Transverse colon (tissue), 4 donors: ENCODE data around the gene PHYHIPL.

Experiments used
- EP300 ChIP-seq: sonication (generic); formaldehyde crosslinking; IDR thresholded peaks from one replicate; pipeline ENCODE4 v1.6.1; 2017; ENCODE audit warnings: antibody characterized with exemption, low read depth
- POLR2A ChIP-seq: fragments of 450-650 bp; IDR thresholded peaks from one replicate; pipeline ENCODE4 v1.6.1; 2016; ENCODE audit warnings: antibody characterized with exemption, mild to moderate bottlenecking, moderate library complexity
- POLR2AphosphoS5 ChIP-seq, 3 donors: sonication (generic); formaldehyde crosslinking; IDR thresholded peaks; one replicate each; pipeline ENCODE4 v1.6.1; 2016; ENCODE audit warnings: antibody characterized with exemption in 3 of 3
- TF ChIP-seq, protein P1 (sequence below), 5 experiments: fragments of 200-600 bp in 3 of 5; fragments of 450-650 bp in 2 of 5; sonication (generic) in 3 of 5; IDR thresholded peaks; 1 replicate in 2 of 5; 2 replicates in 3 of 5; pipeline ENCODE4 v1.5.1; 2016 to 2017; ENCODE audit warnings: antibody characterized with exemption in 5 of 5, inconsistent platforms in 3 of 5, mild to moderate bottlenecking in 2 of 5, moderate library complexity in 1 of 5

DNA sequence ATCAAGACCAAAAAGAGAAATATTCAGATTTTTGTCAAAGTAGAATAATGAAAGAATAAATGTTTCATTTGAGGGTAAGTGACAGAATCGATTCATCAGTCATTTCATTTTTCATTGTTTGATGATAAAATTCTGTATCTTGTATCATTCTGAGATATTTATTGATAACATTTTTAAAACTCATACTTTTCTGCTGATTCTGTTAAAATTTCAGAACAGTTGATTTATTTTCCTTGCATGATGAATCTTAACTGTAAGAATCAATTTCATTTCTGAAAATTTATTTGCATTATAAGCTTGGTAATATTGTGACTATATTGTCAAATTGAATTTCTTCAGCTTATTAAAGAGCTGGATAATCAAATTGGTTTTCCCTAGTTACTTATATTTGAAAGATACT, 13.9 kb downstream of the PHYHIPL start:
- TF ChIP-seq, protein P1, sequence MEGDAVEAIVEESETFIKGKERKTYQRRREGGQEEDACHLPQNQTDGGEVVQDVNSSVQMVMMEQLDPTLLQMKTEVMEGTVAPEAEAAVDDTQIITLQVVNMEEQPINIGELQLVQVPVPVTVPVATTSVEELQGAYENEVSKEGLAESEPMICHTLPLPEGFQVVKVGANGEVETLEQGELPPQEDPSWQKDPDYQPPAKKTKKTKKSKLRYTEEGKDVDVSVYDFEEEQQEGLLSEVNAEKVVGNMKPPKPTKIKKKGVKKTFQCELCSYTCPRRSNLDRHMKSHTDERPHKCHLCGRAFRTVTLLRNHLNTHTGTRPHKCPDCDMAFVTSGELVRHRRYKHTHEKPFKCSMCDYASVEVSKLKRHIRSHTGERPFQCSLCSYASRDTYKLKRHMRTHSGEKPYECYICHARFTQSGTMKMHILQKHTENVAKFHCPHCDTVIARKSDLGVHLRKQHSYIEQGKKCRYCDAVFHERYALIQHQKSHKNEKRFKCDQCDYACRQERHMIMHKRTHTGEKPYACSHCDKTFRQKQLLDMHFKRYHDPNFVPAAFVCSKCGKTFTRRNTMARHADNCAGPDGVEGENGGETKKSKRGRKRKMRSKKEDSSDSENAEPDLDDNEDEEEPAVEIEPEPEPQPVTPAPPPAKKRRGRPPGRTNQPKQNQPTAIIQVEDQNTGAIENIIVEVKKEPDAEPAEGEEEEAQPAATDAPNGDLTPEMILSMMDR (IDR thresholded peaks at IDR 0.05), result no peak
- no peak for TF ChIP-seq EP300
- TF ChIP-seq POLR2AphosphoS5 (IDR thresholded peaks at IDR 0.05), result no peak
- no peak for TF ChIP-seq POLR2A
